SHP77 (cell line): ENCODE data around the gene WNT3A.
A peak's percentile ranks its signal among the peaks of the same experiment; 100 is the strongest.

Experiments used
- DNase-seq, 2 experiments: peaks; one replicate each; lab custom pipeline; 2025; lab: John Stamatoyannopoulos, UW

Gene WNT3A

DNA sequence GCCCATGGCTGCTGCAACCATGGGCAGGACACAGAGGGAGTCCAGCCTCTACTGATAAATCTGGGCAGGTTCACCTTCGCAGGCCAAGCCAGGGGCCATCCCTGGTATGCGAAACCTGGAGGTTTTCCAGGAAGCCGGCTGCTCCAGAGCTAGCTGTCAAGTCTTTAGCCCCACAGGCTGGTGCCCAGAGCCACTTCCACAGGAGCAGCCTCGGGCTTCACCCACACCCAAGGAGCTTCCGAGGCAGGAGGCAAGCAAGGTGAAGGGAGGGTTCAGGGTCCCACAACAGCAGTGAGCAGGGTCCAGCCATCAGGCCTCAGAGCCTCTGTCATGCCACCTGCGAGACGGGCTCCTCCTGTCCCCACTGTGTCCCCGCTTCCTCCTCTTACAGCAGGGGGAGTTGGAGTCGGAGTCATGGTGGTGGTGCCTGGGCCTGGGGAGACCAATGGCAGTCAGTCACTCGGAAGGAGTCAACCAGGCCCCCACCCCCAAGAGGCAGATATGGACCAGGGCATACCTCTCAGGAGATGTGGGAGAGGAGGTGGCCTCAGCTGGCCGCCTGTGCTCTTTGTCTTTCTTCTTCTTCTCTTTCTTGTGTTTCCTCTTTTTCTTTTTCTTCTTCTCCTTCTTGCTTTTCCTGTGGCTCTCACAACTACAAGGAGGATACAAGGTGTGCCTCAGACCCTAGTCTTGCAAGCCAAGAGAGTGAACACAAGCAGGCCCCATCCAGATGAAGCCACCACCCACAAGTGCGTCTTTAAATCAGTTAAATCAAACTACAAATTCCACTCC lies 94.2 kb downstream of the WNT3A start:
- no peak for DNase-seq

GRCh38 chr1:228101614-228101993 lies 94.8 kb downstream of the WNT3A start:
- DNase-seq, result no peak

DNA sequence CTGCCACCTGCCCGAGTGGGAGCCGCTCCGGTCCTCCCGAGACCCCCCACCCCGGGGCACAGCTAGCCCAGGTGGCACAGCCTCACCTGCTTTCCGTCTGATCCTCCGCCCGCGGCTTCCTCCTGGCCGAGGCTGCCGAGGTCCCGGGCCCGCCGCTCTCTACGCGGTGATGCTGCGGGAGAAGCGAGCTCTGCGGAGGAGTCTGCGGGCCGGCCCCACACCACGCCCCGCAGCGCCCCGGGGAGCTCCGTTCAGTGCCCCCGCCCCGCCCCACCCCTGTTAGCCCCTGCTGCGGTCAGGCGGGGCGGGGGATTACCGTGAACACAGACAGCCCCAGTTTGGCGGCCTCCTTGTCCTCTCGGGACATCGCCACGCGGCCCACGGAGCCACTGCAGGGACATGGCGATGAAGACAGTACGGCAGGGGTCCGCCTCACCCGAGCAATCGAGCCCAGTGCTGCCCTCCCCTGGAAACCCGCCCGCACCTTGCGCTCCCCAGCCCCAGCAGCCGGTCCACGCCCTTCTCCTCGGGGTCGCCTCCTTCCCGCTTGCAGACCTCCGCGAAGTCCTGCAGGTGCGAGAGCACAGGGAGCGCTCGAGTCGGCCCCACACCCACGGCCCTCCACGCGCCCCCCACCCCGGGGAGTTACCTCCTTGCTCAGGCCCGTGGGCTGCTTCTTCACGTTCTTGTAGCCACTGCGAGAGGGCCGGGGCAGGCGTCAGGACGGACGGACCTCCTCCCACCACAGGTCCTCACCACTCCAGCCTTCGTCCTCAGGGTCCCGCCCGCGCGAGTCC lies 95.4 kb downstream of the WNT3A start:
- peak; percentile 12 to 18 for DNase-seq

GRCh38 chr1:228102791-228103620 lies 96.2 kb downstream of the WNT3A start, which contains the start of gene C1orf35:
Gene C1orf35, minus strand, starts transcription at chr1:228103325. Its CDS starts 98 bp downstream, at chr1:228103227.
- DNase-seq, result peak; percentile 85 to 94

DNA sequence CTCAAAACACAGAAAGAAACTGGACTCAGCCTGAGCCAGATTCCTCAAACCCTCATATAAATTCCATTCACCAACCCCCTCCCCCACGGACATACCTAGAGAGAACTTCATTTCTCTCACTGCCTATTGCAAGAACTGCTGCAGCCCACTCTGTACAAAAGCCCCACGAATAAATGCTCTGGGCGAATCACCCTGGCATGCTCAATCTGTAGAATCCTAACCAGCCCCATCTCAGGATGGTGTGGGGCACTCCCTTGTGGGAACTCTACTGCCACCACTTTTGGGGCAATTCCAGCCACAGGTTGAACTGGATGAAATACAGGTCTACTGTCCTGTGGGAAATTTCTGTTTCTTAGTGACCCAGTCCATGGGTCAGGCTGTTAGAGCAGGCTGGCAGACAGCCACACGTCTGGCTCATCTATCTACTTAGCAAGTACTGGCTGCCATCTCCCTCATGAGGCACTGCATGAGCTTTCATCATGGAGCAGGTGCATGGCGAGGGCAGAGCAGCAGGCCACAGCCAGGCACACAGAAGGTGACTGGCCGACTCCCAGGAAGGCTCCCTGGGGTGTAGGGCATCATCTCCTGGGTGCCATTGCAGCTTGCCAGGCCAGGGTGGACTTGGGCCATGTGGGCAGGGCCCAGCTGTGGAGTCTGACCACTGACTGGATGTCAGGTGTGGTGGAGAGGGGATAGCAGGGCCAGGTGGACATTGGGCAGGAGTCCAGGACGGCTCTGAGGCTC lies 97.9 kb downstream of the WNT3A start:
- DNase-seq, result no peak

DNA sequence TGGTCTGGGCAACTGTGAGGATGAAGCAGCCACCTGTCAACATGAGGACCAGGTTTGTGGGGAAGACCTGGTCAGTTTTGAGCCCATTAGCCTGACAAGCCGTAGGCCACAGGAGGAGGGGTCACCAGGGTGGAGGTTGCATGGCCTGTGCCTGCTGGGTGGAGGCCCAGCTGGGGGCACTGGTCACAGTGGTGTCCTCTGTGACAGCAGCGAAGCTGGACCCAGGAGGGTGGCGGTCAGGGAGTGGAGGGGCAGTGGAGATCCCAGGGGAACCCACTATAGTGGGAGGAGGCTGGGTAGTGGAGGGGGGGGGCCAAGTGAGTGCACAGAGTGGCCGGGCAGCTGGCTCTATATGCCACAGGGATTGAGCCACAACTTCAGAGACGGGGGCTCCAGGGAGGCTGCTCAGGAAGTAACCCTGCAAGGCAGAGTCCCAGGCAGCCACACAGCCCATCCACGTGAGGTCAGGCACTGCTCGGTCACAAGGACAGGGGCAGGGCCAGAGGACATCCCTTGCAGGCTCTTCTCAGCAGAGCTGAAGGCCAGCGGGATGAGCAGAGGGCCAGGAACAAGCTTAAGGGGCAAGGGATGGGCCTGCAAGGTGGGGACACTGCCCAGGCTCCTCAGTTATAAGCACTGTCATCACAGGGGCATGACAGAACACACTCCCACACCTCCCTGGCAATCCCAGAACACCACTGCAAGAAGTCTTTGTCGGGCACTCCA lies 98.6 kb downstream of the WNT3A start:
- no peak for DNase-seq

DNA sequence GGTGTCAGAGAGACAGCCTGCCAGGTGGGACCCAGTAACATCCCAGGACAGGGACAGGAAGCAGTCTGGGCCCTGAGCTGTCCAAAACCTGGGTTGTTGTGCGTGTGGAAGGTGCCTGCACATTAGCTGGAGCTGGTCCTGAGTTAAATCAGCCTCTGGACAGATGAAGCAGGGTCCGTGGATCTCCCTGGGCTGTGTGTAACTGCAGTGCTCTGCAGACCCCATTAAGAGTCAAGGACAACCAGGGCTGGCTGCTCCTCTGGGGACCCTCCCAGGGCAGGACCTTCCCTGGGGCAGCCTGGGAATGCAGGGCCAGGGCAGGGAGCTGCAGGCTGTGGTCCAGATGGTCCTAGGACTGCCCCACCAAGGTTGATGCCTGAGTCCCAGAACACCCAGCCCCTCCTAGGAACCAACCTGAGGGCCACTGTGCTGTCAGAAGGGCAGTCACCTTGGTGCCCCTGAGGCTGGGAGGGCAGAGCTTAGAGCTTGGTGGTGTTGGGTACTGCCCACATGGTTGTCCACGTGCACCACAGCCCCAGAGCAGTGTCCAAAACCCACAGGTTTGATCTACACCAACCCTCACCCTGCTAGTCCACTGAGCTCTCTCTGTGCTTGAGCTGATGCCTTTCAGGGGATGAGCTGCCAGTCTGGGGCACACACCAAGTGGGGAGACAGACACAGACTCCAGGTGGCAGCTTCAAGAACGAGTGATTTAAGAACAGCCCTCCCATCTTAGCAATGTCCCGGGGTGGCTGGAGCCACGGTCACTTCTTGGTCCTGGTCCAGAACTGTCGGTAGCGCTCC lies 99.4 kb downstream of the WNT3A start:
- no peak for DNase-seq

DNA sequence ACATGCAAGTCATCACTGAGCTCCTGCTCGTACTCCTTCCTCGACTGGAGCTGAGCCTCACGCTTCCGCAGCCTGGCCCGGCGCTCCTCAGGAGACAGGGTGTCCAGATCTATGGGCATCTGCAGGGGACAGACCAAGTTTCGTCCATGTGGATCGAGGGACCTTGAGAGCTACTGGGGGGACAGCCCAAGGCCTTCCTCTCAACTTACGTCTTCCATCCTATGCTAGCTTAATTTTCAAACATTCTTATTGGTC lies 99.9 kb downstream of the WNT3A start:
- no peak for DNase-seq

GRCh38 chr1:228107636-228108035 lies 100.8 kb downstream of the WNT3A start:
- DNase-seq, result no peak

GRCh38 chr1:228108055-228108690 lies 101.4 kb downstream of the WNT3A start:
- no peak for DNase-seq

DNA sequence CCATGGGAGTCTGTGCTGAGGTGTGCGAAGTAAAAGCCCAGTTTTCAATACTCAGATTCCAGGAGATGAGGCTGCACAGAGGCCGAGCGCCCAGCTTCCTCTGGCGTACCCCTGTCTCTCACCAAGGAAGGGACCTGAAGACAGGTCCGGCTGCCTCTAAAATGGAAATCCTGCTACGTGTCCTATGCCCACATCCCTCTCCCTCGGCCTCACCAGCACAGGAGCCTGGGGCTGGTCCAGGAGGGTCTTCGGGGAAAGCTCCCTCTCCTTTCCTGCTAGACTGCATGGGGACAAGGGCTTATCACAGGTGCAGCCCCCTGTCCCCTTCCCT lies 101.9 kb downstream of the WNT3A start:
- no peak for DNase-seq

- DNase-seq, result peak; percentile 87 to 88
These were observed 102.5 kb downstream of the WNT3A start, which contains the start of gene MRPL55 for GRCh38 chr1:228109073-228109961. Gene MRPL55, minus strand, starts transcription at chr1:228109299. Its CDS starts 1,039 bp downstream, at chr1:228108260.

DNA sequence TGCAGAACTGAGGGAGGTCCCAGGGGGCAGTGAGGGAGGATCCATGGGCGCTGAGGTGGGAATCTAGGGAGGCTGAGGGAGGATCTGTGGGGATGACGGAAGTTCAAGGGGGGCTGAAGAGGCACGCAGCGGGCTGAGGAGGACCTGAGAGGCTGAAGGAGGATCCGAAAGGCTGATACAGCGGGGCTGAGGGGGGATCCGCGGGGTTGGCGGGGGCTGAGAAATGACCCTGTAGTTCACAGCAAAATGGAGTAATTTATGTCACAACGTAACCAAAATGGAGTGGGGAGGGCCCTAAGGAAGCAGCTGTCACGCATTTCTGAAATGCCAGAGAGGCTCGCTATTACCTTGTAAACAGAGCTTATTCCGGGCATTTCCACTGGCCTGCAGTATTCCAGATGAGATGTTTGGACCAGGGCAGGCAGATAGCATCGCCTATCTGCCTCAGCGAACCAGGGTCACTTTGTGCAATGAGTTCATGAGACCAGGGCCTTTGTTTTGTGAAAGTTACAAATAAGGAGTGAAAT lies 103.2 kb downstream of the WNT3A start:
- peak in 1 of 2 experiments; percentile 41 for DNase-seq

DNA sequence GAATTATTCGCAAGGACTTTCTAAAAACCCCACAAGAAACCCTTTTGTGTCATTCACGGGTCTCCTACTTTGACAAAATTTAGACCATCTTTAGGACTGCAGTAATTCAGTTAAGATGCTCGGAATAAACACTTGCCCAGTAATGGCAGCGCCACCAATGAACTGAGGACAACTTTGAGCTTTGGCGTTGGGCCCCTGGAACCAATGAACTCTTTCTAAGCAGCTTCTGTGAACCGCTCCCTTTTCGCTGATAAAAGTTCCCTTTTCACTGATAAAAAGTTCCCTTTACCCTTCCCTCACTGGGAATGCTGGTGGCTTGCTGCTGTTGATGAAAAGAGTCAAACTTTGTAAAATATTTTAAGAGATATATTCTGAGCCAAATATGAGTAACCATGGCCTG lies 103.8 kb downstream of the WNT3A start:
- no peak for DNase-seq
